Motor neuron (in vitro differentiated cells): ENCODE results near the gene MSANTD7. TPM values are rescaled to one million over a fixed set of nuclear protein-coding genes. Genes with fewer than 3 reads are reported as not detected.

Source experiments
- ATAC-seq, 8 experiments: fragments of 200-7000 bp; cut with Tn5 transposase; replicated peaks in 6 of 8; 2 replicates each; pipeline ENCODE4 v1.8.0; 2021; ENCODE audit warnings: mild to moderate bottlenecking in 8 of 8, moderate library complexity in 8 of 8
- H3K27ac ChIP-seq, 2 donors: fragments of 250-450 bp; sonication (Bioruptor Pico); 2 replicates each; pipeline ENCODE4 v1.9.0; 2021; ENCODE audit warnings: antibody characterized with exemption in 2 of 2, mild to moderate bottlenecking in 2 of 2, moderate library complexity in 1 of 2
- H3K4me1 ChIP-seq, 2 donors: fragments of 250-450 bp; sonication (Bioruptor Pico); replicated peaks in 1 of 2; 2 replicates each; pipeline ENCODE4 v1.6.1; 2021; ENCODE audit warnings: antibody characterized with exemption in 2 of 2, mild to moderate bottlenecking in 2 of 2, moderate library complexity in 1 of 2
- H3K4me3 ChIP-seq, 5 donors: fragments of 250-450 bp; sonication (Bioruptor Pico); 2 replicates each; pipeline ENCODE4 v1.9.0; 2021; ENCODE audit warnings: antibody characterized with exemption in 5 of 5, mild to moderate bottlenecking in 5 of 5, moderate library complexity in 4 of 5
- WGBS, 10 experiments: fragments of 450-650 bp; shearing (Covaris generic); methylation state at CpG; one replicate each; pipeline ENCODE4 v1.0.0; 2022; 5-methylcytosine and 5-hydroxymethylcytosine counted together
- in situ Hi-C, 9 experiments: fragments of 400-800 bp; cut with MboI; loops; one replicate each; pipeline ENCODE4 v1.15.0; 2021; ENCODE audit warnings: low sequenced_read_pairs in 9 of 9, low pct_unique_long_range_greater_than_20kb in 2 of 9; ENCODE audit not compliant: unreplicated experiment in 9 of 9
- total RNA-seq, 8 experiments: library from RNA; unstranded; fragments of 300-600 nt; gene quantifications; 2 replicates each; pipeline versions ENCODE4 v1.2.3 to v1.2.4, GENCODE V29; 2022

Gene MSANTD7
- total RNA-seq, 8 experiments from 2014 or later: 17.4 to 26.4 (median 19.4) TPM

DNA sequence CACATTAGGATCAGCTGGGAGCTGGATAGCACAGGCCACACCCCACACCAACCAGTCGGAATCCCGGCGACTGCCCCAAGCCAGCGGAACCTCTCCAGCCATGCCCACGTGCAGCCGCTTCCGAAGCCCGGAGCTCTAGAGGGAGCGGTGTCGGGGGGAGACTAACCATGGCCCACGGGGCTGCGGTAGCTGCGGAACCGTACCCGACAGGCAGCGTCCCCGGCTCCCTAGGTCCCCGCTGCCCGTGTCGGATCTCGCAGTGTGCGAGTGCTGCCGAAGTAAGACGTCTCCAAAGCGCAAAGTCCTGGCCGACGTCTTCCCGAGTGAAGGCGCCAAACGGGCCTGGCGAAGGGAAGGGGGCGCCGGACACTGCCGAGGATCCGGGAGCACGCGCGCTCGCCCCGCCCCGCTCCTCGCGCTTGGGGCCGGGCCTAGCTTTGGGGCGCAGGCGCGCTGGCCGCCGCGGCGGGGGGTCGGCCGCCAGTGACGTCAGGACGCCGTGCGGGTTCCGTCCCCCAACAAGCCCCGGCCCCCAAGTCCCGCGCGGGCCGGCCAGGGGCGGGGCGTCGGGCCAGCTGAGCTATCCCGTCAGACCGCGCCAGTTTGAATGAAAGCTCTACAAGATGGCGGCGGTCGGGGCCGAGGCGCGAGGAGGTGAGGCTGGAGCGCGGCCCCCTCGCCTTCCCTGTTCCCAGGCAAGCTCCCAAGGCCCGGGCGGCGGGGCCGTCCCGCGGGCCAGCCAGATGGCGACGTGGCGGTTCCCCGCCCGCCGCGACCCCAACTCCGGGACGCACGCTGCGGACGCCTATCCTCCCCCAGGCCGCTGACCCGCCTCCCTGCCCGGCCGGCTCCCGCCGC lies 40.4 kb downstream of the MSANTD7 start, which contains the start of gene SUV39H2:
Gene SUV39H2, plus strand, starts transcription at position 601 of the 858 bp plus-strand sequence. Its CDS starts 23 bp downstream, at position 624.
- H3K4me1 ChIP-seq: peaks cover 8 to 17% of the 10 kb centered on the region in 2 donors
- ATAC-seq: peak; percentile 82 to 91 (median 88)
- WGBS, 10 experiments: 0 to 4% (median 0%) methylated on average over 1 to 18 of the region's 102 CpGs; no CpG with 5 or more reads in 4 of the 10 experiments
- in situ Hi-C loops: no loop called here
- peak within 1 kb of the TSS; percentile 70 to 78 for H3K27ac ChIP-seq
- peak within 1 kb of the TSS; percentile 58 to 85 (median 81) for H3K4me3 ChIP-seq

DNA sequence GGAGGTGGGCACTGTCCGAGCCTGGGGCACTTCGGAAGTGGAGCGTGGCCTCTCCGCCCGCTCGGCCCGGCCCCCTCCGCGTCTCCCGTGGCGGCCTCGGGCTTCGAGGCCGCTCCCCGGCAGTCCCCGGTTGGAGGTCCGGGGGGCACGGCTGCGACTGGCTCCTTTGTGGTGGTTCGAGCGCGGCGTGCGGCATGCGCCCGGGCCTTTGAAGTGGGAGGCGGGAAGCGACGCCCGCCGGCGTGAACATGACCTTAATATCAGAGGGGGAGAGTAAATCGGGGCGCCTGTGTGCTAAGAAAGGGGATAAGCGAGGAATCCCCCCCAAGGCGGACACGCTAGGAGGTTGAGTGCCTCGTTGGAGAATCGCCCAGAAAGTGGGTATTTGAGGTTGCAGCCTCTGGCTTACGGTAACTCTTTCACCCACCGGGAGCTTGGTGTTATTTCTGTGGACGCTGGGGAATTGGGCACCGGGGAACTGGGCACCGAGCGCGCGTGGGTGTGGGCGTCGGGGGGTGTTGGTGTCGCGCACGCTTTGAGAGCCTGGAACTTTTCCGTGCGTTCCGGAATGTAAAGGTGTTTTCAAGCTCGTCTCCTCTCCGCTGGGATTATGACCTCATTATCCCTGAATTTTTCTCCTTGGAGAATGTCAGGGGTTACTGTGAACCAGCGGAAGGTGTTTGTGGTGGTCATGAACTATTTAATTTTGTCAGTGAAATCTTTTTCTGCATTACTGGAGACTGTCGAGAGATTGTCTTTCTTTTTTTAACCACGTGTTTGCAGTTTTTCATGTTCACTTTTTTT lies 41.2 kb downstream of the MSANTD7 start:
- Histone ChIP-seq H3K4me3 (peak overlapping the region; percentile 58 to 85 (median 81)), H3K4me1 (peaks cover 8 to 17% of the 10 kb centered on the region in 2 donors), H3K27ac (peak overlapping the region; percentile 47 to 70)
- ATAC-seq: no peak
- in situ Hi-C loops: no loop called here
- WGBS, 10 experiments: 0 to 2% (median 0%) methylated on average over 4 to 25 of the region's 60 CpGs

DNA sequence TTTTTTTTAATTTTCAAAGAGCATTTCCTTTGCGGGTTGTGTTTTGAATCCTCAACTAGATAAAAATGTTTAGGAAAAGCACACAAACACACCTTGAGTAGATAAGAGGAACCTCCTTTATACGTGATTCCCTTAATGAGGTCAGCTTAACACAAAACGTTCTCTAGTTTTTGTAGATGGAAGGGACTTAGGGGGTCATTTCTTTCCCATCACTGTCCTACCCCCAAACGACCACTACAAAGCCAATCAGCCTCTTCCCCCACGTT lies 41.8 kb downstream of the MSANTD7 start:
- no peak for ATAC-seq
- Histone ChIP-seq H3K4me1 (peaks cover 8 to 17% of the 10 kb centered on the region in 2 donors), H3K27ac (no peak overlapping the region), H3K4me3 (peak overlapping the region; percentile 58 to 85 (median 81))
- in situ Hi-C loops: no loop called here
- WGBS, 10 experiments: 0 to 3% (median 0%) methylated on average over 1 to 5 of the region's 5 CpGs; no CpG with 5 or more reads in 1 of the 10 experiments

DNA sequence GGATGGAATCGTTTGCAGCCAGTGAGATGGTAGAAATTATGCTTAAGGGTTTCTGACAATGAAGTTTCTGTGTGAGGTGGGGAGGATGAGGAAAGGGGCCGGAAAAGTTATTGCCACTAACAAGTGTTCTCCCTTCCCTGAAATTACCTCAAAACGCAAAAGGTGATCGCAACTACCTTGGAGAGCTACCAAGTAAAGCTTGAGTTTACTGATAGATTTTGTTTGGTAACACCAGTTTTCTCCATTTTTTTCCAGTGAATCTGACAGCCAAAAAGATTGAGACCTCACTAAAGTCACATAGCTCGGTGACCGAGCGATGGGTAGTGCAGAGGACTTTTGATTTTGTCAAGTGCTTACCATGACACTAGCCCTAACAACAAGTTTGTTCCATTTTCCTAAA lies 42.1 kb downstream of the MSANTD7 start:
- ATAC-seq: no peak
- H3K4me3 ChIP-seq: peak overlapping the region; percentile 58 to 85 (median 81)
- peaks cover 8 to 17% of the 10 kb centered on the region in 2 donors for H3K4me1 ChIP-seq
- in situ Hi-C loops: no loop called here
- WGBS, 10 experiments: 0 to 71% (median 26%) methylated on average over 1 to 7 of the region's 7 CpGs; no CpG with 5 or more reads in 3 of the 10 experiments
- no peak overlapping the region for H3K27ac ChIP-seq

- 84 to 100% (median 94%) methylated on average over 1 to 3 of the region's 3 CpGs for WGBS, 10 experiments
- no peak for ATAC-seq
- H3K4me1 ChIP-seq: peaks cover 4 to 7% of the 10 kb centered on the region in 2 donors
- no peak overlapping the region for H3K4me3 ChIP-seq
- in situ Hi-C loops: no loop called here
- no peak overlapping the region for H3K27ac ChIP-seq
Measured at GRCh38 chr10:14884082-14884481, 46.0 kb downstream of the MSANTD7 start.

Other genes with a start within 250 kb of the MSANTD7 start
- 10 to 100 TPM in 7 of 8 experiments, 1 to 10 TPM in 1; 2.0 to 60.4 (median 25.4) TPM for gene FAM107B, start 63.4 kb upstream of the MSANTD7 start, total RNA-seq
- gene CDNF, start 269 bp upstream of the MSANTD7 start, total RNA-seq: 1 to 10 TPM in 5 of 8 experiments, under 1 TPM in 3; 0.81 to 3.6 (median 1.1) TPM
- gene HSPA14, start within 50 bp of the MSANTD7 start, total RNA-seq: 10 to 100 TPM in 6 of 8 experiments, 1 to 10 TPM in 2; 9.3 to 28.7 (median 14.5) TPM
- gene SUV39H2, start 40.6 kb downstream of the MSANTD7 start, total RNA-seq: 10 to 100 TPM in 7 of 8 experiments, 1 to 10 TPM in 1; 6.5 to 37.4 (median 18.6) TPM
- gene DCLRE1C, start 115.8 kb downstream of the MSANTD7 start, total RNA-seq: 10 to 100 TPM in 4 of 8 experiments, 1 to 10 TPM in 4; 7.3 to 20.8 (median 11.2) TPM
- gene MEIG1, start 121.1 kb downstream of the MSANTD7 start, total RNA-seq: 1 to 10 TPM in 6 of 8 experiments, not detected in 2; 1.3 to 3.3 (median 2.1) TPM
- gene OLAH, start 205.6 kb downstream of the MSANTD7 start, total RNA-seq: 1 to 10 TPM in 1 of 8 experiments, under 1 TPM in 2, not detected in 5; 0.24 to 1.2 (median 0.63) TPM